Skeletal muscle tissue (tissue), 4 donors: ENCODE data around the gene VASH2. TPM values are rescaled to one million over a fixed set of nuclear protein-coding genes. Genes with fewer than 3 reads are reported as not detected.

Experiments used
- H3K27ac ChIP-seq: one replicate; pipeline ENCODE4 v1.7.0; 2013; ENCODE audit warnings: mild to moderate bottlenecking, low read depth, low read length, inconsistent platforms
- H3K27me3 ChIP-seq, 3 donors: one replicate each; pipeline ENCODE4 v1.7.0; 2013; ENCODE audit warnings: low read length in 3 of 3; ENCODE audit not compliant: control insufficient read depth in 3 of 3, insufficient read depth in 3 of 3
- H3K36me3 ChIP-seq, 3 donors: one replicate each; pipeline ENCODE4 v1.7.0; 2013; ENCODE audit warnings: low read length in 3 of 3; ENCODE audit not compliant: control insufficient read depth in 3 of 3, insufficient read depth in 3 of 3
- H3K4me1 ChIP-seq, 3 donors: one replicate each; pipeline ENCODE4 v1.7.0; 2013; ENCODE audit warnings: low read length in 3 of 3, mild to moderate bottlenecking in 3 of 3; ENCODE audit not compliant: control insufficient read depth in 3 of 3, insufficient read depth in 3 of 3
- H3K4me3 ChIP-seq, 3 donors: one replicate each; pipeline ENCODE4 v1.7.0; 2013; ENCODE audit warnings: low read length in 3 of 3
- H3K9ac ChIP-seq, 3 donors: one replicate each; pipeline ENCODE4 v1.7.0; 2013; ENCODE audit warnings: low read length in 3 of 3, mild to moderate bottlenecking in 3 of 3, moderate library complexity in 2 of 3, low read depth in 1 of 3
- H3K9me3 ChIP-seq, 3 donors: one replicate each; pipeline ENCODE4 v1.7.0; 2013; ENCODE audit warnings: low read length in 3 of 3; ENCODE audit not compliant: control insufficient read depth in 3 of 3
- total RNA-seq: library from RNA; depleted of rRNA; stranded (reverse); fragments of >200 nt; gene quantifications from one replicate; pipeline ENCODE4 v1.2.3, GENCODE V29; 2014
- donor health status: Osteomylitis.

Gene VASH2
- total RNA-seq, 1 donor from 2014 or later, result 11.5 TPM

DNA sequence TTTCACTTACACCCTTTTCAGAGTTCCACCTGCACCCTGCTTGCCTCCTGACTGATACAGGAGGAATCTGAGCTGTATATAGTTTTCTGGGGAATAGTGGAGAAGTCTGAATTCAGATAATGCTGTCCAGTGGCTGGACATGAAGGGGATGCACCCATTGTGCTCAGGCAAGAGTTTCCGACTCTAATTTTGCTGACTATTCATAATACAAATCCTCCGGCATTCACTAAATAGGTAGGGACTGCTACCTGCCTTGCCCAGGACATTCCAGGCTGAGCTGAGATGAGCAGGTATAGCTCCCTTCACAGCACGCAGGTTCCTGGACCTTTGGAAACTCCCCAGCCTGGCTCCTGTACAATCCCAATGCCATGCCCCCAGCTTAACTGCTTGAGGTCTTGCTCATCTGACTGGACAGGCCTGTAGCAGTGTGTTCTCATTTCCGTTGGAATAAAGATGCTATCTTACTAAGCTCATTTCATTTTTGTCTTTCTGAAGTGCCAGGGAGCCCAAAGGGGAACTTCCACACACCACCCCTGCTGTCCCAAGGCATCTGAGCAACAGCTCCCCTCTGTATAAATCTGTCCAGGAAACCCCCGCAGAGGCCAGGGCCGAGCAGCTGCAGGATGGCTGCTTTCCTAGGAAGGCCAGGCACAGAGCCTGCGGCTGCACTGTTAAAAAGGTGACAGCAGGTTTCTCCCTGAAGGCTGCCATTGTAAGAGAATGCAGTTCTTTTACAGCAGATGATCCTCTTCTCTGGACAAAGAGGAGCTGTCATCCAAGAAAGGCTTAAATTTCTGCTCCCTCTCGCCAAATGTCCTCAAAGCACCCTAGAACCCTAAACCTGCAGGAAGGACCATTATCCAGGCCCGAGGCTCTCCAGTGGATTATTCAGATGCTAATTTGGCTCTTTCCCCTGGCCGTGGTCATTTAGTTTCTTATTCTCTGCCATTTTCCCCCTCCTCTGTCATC, 21.7 kb upstream of the VASH2 start:
- H3K4me3 ChIP-seq, result no peak overlapping the region
- H3K4me1 ChIP-seq, result no peaks in the 10 kb centered on the region
- no peaks in the 10 kb centered on the region for H3K36me3 ChIP-seq
- no peaks in the 10 kb centered on the region for H3K27me3 ChIP-seq
- no peak overlapping the region for H3K27ac ChIP-seq
- H3K9ac ChIP-seq, result no peak overlapping the region
- H3K9me3 ChIP-seq, result no peaks in the 10 kb centered on the region

DNA sequence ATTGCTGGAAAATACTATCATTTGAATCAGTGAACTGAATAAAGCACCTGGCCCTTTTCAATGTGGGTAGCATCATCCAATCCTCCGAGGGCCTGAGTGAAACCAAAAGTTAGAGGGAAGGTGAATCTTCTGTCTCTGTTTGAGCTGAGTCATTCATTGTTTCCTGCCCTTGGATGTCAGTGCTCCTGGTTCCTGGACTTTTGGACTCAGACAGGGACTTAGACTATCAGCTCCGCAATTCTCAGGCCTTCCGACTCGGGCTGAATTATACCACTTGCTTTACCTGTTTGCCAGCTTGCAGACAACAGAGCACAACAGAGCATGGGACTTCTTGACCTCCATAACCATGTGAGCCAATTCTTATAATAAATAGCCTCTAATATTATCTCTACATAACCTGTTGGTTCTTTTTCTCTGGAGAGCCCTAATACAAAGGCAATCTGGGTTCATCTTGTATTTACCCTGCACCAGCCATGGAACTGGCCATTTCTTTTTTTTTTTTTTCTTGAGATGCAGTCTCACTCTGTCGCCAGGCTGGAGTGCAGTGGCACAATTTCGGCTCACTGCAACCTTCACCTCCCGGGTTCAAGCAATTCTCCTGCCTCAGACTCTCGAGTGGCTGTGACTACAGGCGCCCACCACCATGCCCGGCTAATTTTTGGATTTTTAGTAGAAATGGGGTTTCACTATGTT, 19.2 kb upstream of the VASH2 start:
- Histone ChIP-seq H3K36me3 (no peaks in the 10 kb centered on the region), H3K9ac (no peak overlapping the region), H3K4me1 (no peaks in the 10 kb centered on the region), H3K27ac (no peak overlapping the region), H3K9me3 (no peaks in the 10 kb centered on the region), H3K4me3 (no peak overlapping the region), H3K27me3 (no peaks in the 10 kb centered on the region)

DNA sequence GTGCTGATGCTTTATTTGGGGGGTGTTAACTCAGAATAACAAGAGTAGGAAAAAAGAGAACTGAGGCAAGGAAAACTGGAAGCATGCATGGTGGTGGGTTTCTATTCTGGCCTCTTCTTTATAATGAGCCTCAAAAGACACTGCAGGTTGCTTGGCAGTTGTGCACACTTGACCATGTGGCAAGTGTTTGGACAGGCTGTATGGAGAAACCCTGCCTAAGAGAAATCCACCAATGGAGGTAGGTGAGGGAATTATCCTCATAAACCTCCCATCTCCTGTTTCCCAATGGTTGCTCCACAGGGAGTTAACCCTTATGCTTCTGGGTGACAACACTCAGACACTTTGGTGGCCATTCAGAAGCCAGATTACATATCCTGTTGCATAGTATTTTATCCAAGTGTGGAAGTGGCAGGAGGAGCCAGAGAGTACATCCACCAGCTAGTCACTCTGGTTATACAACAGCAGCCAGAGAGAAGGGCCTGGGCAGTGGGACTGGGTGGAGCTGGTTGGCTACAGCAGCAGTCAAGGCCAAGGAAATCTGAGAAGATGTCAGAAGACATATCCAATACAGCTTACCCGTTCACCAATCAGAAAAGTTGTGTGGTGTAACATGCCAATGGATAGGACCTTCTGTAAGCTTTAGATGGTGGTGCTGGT, 16.4 kb upstream of the VASH2 start:
- H3K27ac ChIP-seq, result no peak overlapping the region
- H3K9ac ChIP-seq, result no peak overlapping the region
- no peaks in the 10 kb centered on the region for H3K4me1 ChIP-seq
- H3K27me3 ChIP-seq, result no peaks in the 10 kb centered on the region
- no peak overlapping the region for H3K4me3 ChIP-seq
- no peaks in the 10 kb centered on the region for H3K9me3 ChIP-seq
- no peaks in the 10 kb centered on the region for H3K36me3 ChIP-seq

DNA sequence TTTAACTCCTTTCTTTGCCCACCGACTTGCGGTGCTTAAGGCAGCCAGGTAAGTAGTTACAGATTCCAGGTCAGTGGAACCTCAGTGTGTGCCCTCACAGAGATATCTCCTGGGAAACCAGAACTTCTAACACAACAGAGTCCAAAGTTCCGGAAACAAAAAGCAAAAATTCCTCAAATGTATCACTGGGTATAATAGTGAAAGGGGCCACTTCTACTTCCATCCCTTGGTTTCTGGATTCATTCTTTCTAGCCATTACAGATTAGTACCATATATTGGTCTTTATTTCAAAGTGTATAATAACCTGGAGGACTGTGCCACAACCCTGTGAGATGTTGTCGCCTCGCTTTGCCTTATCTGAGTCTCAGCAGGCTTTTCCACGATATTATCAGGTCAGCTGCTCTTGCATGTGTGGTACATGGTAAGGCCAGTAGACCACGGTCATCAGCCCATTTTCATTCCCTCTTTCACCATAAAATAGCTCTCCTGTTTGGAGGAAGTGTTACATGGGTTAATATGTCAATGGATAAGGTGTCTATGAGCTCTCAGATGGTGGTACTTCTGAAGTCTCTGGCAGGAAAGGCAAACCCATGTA, 14.9 kb upstream of the VASH2 start:
- Histone ChIP-seq H3K27me3 (no peaks in the 10 kb centered on the region), H3K4me3 (no peak overlapping the region), H3K36me3 (no peaks in the 10 kb centered on the region), H3K27ac (no peak overlapping the region), H3K9ac (no peak overlapping the region), H3K9me3 (no peaks in the 10 kb centered on the region), H3K4me1 (no peaks in the 10 kb centered on the region)

DNA sequence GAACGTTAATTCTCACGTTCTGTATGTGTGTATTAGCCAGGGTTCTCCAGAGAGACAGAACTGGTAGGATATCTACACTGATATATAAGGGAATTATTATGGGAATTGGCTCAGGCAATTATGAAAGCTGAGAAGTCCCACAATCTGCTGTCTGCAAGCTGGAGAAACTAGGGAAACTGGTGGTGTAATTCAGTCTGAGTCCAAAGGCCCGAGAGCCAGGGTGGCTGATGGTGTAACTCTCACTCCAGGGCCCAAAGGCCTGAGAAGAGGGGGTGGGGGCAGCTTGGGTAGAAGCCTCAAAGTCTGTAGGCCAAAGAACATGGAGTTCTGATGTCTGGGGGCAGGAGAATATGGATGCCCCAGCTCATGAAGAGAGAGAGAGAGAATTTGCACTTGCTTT, 13.3 kb upstream of the VASH2 start:
- no peak overlapping the region for H3K27ac ChIP-seq
- H3K36me3 ChIP-seq, result no peaks in the 10 kb centered on the region
- H3K4me1 ChIP-seq, result no peaks in the 10 kb centered on the region
- no peak overlapping the region for H3K9ac ChIP-seq
- H3K9me3 ChIP-seq, result no peaks in the 10 kb centered on the region
- no peaks in the 10 kb centered on the region for H3K27me3 ChIP-seq
- no peak overlapping the region for H3K4me3 ChIP-seq

DNA sequence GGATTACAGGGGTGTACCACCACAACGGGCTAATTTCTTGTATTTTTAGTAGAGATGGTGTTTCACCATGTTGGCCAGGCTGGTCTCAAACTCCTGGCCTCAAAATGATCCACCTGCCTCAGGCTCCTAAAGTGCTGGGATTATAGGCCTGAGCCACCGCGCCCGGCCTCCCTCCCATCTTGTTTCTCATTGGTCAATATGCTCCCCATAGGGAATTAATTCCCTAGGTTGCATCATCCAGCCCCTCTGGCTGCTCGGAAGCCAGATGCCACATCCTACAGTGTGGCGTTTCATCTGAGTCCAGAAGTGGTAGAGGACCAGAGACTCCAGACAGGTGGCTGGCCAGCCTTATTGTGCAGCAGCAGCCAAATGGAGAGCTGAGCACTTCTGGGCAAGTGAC, 11.5 kb upstream of the VASH2 start:
- H3K4me3 ChIP-seq, result no peak overlapping the region
- no peaks in the 10 kb centered on the region for H3K9me3 ChIP-seq
- H3K27me3 ChIP-seq, result no peaks in the 10 kb centered on the region
- no peak overlapping the region for H3K9ac ChIP-seq
- H3K36me3 ChIP-seq, result no peaks in the 10 kb centered on the region
- H3K4me1 ChIP-seq, result no peaks in the 10 kb centered on the region
- H3K27ac ChIP-seq, result no peak overlapping the region

DNA sequence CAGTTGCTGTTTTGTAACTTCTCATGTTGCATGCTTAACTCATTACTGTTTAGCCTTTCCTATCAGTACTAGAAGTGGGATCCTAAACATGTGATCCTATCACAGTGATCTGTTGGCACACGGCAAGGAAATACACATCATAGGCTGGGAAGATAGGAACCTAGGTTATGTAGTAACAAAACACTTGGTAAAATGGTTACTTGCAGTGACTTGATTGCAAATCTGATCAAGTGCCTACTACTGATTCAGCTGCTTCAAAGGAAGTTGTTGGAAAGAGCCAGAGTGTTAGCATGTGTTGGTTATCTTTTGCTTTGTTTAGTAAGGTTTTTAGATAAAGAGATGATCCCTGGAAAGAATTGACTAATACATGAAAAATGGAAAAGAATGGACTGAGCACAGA, 8.9 kb upstream of the VASH2 start:
- Histone ChIP-seq H3K36me3 (no peaks in the 10 kb centered on the region), H3K27me3 (no peaks in the 10 kb centered on the region), H3K4me3 (no peak overlapping the region), H3K9me3 (no peaks in the 10 kb centered on the region), H3K4me1 (no peaks in the 10 kb centered on the region), H3K27ac (no peak overlapping the region), H3K9ac (no peak overlapping the region)

DNA sequence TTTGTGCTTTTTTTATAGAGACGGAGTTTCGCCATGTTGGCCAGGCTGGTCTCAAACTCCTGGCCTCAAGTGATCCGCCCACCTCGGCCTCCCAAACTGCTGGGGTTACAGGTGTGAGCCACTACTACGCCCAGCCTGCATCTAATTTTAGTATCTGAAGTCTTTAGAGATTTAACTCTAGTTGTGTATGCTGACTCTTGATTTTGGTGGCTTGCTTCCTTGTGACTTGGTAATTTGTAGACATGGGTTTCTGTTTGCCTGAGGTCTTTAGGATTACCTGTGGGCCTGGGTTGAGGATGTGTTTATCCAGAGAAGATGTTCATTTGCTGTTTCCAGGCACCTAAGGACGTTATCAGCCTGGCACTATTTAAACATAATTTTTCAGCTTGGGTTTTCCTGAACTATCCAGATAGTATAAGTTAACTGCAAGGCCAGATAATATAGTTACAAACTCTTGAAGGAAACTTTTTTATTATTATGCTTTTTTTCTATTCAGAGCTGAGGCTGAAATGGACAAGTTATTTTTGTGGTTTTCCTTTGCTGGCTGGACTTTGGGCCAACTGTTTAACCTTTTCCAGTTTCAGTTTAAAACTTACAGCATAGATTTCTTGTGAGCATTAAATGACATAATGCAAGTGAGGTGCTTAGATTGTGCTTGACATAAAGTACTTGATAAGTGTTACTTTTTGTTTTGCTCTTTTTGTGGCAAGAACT, 7.5 kb upstream of the VASH2 start:
- Histone ChIP-seq H3K27me3 (no peaks in the 10 kb centered on the region), H3K4me1 (no peaks in the 10 kb centered on the region), H3K27ac (no peak overlapping the region), H3K9me3 (no peaks in the 10 kb centered on the region), H3K9ac (no peak overlapping the region), H3K4me3 (no peak overlapping the region), H3K36me3 (no peaks in the 10 kb centered on the region)

DNA sequence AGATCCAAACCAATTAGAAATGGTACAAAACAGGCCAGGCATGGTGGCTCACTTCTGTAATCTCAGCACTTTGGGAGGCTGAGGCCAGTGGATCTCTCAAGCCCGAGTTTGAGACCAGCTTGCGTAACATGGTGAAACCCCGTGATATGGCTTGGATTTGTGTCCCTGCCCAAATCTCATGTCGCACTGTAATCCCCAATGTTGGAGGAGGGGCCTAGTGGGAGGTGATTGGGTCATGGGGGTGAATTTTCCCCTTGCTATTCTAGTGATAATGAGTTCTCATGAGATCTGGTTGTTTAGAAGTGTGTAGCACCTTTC, 7.0 kb upstream of the VASH2 start:
- Histone ChIP-seq H3K9me3 (no peaks in the 10 kb centered on the region), H3K9ac (no peak overlapping the region), H3K27ac (no peak overlapping the region), H3K4me1 (no peaks in the 10 kb centered on the region), H3K27me3 (no peaks in the 10 kb centered on the region), H3K36me3 (no peaks in the 10 kb centered on the region), H3K4me3 (no peak overlapping the region)
